Large intestine (tissue), 3 donors: ENCODE measurements around the gene HNRNPLL. TPM values are rescaled to one million over a fixed set of nuclear protein-coding genes. Genes with fewer than 3 reads are reported as not detected.

Experiments used
- DNase-seq, 2 donors: peaks; one replicate each; pipeline versions ENCODE4 v3.0.0 to v3.0.0-alpha.2; 2013
- H3K27ac ChIP-seq: one replicate; pipeline ENCODE4 v1.5.1; 2013; ENCODE audit warnings: low read length
- H3K27me3 ChIP-seq: 2 replicates; pipeline ENCODE4 v1.6.1; 2013; ENCODE audit warnings: low read length; ENCODE audit not compliant: control insufficient read depth, insufficient read depth
- H3K36me3 ChIP-seq: 2 replicates; pipeline ENCODE4 v1.6.1; 2013; ENCODE audit warnings: low read length; ENCODE audit not compliant: control insufficient read depth, insufficient read depth
- H3K4me1 ChIP-seq: one replicate; pipeline ENCODE4 v1.6.1; 2013; ENCODE audit warnings: low read length; ENCODE audit not compliant: control insufficient read depth, insufficient read depth
- H3K4me3 ChIP-seq: one replicate; pipeline ENCODE4 v1.5.1; 2013; ENCODE audit warnings: low read length
- H3K9me3 ChIP-seq: one replicate; pipeline ENCODE4 v1.6.1; 2013; ENCODE audit warnings: mild to moderate bottlenecking, low read depth, low read length, moderate library complexity; ENCODE audit not compliant: control insufficient read depth
- WGBS: methylation state at CpG from one replicate; pipeline ENCODE4 v1.1.5; 2013; ENCODE audit warnings: low lambda C conversion rate; ENCODE audit not compliant: insufficient coverage; 5-methylcytosine and 5-hydroxymethylcytosine counted together
- polyA plus RNA-seq: library from polyadenylated mRNA; unstranded; fragments of 120-200 nt; gene quantifications from one replicate; pipeline ENCODE4 v1.2.1, GENCODE V29; 2013

The HNRNPLL gene
- polyA plus RNA-seq, 1 donor, result 42.2 TPM

DNA sequence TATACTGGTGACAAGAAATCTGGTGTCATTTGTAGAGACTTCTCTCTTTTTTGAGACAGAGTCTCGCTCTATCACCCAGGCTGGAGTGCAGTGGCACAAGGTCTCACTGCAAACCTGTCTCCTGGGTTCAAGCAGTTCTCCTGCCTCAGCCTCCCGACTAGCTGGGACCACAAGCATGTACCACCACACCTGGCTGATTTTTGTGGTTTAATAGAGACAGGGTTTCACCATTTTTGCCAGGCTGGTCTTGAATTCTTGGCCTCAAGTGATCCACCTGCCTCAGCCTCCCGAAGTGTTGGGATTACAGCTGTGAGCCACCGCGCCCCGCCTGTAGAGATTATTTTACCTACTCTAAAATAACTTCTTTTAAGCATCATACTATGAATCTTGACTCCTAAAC, 6.5 kb downstream of the HNRNPLL start:
- Histone ChIP-seq H3K9me3 (no peaks in the 10 kb centered on the region), H3K27me3 (no peaks in the 10 kb centered on the region), H3K27ac (no peak overlapping the region), H3K4me1 (peaks cover 6% of the 10 kb centered on the region), H3K36me3 (no peaks in the 10 kb centered on the region), H3K4me3 (no peak overlapping the region)
- WGBS, result no CpG with 5 or more reads among the region's 6 CpGs
- no peak for DNase-seq

DNA sequence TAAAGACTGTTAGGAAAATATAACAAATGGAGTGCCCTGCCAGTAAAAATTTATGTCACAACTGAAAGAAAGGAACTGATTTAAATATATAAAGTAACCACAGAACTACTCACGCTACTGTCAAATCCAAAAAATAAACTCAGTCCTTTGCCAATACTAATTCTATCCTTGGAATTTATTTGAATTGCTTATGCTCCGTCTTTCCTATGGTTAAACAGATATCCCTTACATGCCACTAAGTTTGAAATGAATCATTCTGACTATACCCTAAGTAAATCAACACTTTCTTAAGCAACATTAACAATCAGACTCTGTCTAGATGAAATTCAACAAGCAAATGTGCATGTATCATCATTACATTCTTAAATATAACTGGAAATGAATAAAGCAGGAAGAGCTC, 9.8 kb downstream of the HNRNPLL start:
- no peaks in the 10 kb centered on the region for H3K36me3 ChIP-seq
- no peaks in the 10 kb centered on the region for H3K4me1 ChIP-seq
- H3K27ac ChIP-seq, result no peak overlapping the region
- no peaks in the 10 kb centered on the region for H3K27me3 ChIP-seq
- no peak for DNase-seq
- no peaks in the 10 kb centered on the region for H3K9me3 ChIP-seq
- H3K4me3 ChIP-seq, result no peak overlapping the region
- no CpG with 5 or more reads among the region's 2 CpGs for WGBS

DNA sequence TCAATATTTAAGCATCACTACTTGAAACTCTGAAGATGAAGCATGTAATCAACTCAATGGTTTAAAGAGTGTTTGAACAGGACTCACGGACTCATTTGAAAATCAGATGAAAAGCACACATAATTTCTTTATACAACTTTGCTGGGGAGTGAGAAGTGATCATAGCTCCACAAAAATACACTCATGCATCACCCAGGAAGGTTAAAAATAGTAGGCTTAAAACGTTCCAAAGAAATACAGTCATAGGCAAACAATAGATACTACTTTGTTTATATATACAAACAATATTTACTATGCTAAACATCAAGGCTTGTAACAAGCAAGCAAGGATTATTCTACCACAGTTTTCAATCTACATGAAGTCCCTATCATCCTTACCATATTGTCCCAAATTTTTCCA, 11.6 kb downstream of the HNRNPLL start:
- Histone ChIP-seq H3K4me1 (no peaks in the 10 kb centered on the region), H3K27ac (no peak overlapping the region), H3K9me3 (no peaks in the 10 kb centered on the region), H3K4me3 (no peak overlapping the region), H3K27me3 (no peaks in the 10 kb centered on the region), H3K36me3 (peaks cover 6% of the 10 kb centered on the region)
- no peak for DNase-seq
- WGBS, result no CpG with 5 or more reads among the region's 2 CpGs

DNA sequence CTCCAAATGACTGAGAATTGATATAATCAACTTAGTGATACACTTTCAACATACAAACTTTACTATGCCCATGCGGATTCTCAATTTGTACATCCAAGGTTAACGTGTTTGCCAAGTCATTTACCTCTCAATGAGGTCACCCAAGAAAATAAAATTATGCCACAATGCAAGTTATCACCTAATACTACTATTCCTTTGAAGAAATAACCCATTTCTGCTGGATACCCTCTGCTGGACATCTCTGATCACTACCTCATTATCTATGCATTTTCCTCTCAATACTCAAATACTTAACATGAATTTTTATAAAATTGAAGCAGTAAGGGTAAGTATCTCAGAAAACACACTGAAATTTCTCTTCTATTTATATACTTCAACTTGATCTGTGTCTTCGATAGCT, 12.7 kb downstream of the HNRNPLL start:
- DNase-seq, result no peak
- no peak overlapping the region for H3K4me3 ChIP-seq
- 90% methylated on average over 3 of the region's 3 CpGs for WGBS
- H3K27ac ChIP-seq, result no peak overlapping the region
- no peaks in the 10 kb centered on the region for H3K4me1 ChIP-seq
- H3K27me3 ChIP-seq, result no peaks in the 10 kb centered on the region
- H3K36me3 ChIP-seq, result peaks cover 12% of the 10 kb centered on the region
- H3K9me3 ChIP-seq, result no peaks in the 10 kb centered on the region

DNA sequence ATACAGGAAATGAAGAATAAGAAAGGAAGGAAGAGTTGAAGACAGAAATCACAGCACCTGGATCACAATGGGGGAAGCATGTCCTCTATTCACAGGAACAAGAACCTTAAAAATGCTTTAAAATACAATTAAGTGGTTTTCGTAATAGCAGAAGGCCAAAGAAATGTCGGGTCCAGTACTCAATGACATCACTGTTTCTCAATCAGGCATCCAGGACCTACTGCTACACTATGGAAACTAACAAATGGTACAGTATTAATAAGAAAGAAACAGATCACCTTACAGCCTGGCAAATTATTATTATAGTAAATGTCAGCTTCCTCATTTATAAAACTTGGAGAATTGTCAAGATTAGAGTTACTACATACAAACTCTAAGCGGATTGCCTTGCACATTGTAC, 15.8 kb downstream of the HNRNPLL start:
- H3K4me3 ChIP-seq, result no peak overlapping the region
- H3K4me1 ChIP-seq, result no peaks in the 10 kb centered on the region
- WGBS, result 100% methylated on average over 2 of the region's 3 CpGs
- no peaks in the 10 kb centered on the region for H3K9me3 ChIP-seq
- DNase-seq, result no peak
- peaks cover 20% of the 10 kb centered on the region for H3K36me3 ChIP-seq
- H3K27me3 ChIP-seq, result no peaks in the 10 kb centered on the region
- no peak overlapping the region for H3K27ac ChIP-seq

DNA sequence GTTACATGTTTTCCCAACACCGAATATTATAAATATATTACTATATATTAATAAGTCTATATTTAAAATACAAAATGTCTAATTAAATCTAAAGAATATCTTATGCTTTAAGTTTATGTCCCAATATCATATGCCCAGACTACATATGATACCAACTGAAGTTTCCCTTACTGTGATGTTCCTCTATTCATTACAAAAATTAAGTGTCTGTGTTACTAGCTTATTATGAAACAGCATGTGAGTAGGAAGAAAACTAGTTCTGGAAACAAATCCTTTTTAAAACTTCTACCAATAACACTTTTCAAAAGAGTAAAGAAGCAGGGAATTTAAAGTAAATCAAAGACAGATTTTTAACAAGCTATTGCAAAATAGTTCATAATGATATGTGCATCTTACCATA, 17.8 kb downstream of the HNRNPLL start:
- Histone ChIP-seq H3K27me3 (no peaks in the 10 kb centered on the region), H3K4me3 (no peak overlapping the region), H3K27ac (no peak overlapping the region), H3K4me1 (no peaks in the 10 kb centered on the region), H3K9me3 (no peaks in the 10 kb centered on the region), H3K36me3 (peaks cover 31% of the 10 kb centered on the region)
- 100% methylated on average over 1 of the region's 1 CpG for WGBS
- no peak for DNase-seq

DNA sequence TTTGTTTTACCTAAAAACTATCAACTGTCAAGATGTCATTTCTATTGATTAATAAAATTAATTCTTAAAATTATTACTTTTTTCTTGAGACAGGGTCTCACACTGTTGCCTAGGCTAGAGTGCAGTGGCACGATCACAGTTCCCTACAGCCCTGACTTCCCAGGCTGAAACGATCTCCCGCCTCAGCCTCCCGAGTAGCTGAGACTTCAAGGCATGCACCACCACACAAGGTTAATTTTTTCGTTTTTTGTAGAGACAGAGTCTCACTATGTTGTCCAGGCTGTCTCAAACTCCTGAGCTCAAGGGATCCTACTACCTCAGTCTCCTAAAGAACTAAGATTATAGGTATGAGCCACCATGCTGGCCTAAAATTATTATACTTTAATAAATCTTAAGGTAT, 18.7 kb downstream of the HNRNPLL start:
- Histone ChIP-seq H3K27me3 (no peaks in the 10 kb centered on the region), H3K4me3 (no peak overlapping the region), H3K27ac (no peak overlapping the region), H3K4me1 (no peaks in the 10 kb centered on the region), H3K36me3 (peaks cover 31% of the 10 kb centered on the region), H3K9me3 (no peaks in the 10 kb centered on the region)
- DNase-seq, result no peak
- no CpG with 5 or more reads among the region's 5 CpGs for WGBS

DNA sequence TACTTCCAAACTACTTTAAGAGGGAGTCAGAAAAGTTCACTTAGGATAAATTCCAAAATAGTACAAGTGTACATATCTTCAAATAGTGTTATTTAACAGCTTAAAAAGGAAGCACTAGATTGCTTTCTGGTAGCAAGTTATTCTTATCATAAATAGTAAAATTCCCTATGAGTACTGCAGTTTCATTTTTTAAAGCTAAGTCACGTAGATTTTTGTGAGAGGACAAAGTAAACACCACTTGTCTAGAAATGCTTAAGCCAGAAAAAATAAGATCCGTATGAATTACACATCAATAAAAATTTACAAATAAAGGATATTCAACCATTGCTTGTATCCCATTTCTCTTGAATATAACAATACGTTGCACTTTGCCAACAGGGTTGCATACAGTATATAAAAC, 19.2 kb downstream of the HNRNPLL start:
- peaks cover 31% of the 10 kb centered on the region for H3K36me3 ChIP-seq
- WGBS, result 76% methylated on average over 2 of the region's 3 CpGs

DNA sequence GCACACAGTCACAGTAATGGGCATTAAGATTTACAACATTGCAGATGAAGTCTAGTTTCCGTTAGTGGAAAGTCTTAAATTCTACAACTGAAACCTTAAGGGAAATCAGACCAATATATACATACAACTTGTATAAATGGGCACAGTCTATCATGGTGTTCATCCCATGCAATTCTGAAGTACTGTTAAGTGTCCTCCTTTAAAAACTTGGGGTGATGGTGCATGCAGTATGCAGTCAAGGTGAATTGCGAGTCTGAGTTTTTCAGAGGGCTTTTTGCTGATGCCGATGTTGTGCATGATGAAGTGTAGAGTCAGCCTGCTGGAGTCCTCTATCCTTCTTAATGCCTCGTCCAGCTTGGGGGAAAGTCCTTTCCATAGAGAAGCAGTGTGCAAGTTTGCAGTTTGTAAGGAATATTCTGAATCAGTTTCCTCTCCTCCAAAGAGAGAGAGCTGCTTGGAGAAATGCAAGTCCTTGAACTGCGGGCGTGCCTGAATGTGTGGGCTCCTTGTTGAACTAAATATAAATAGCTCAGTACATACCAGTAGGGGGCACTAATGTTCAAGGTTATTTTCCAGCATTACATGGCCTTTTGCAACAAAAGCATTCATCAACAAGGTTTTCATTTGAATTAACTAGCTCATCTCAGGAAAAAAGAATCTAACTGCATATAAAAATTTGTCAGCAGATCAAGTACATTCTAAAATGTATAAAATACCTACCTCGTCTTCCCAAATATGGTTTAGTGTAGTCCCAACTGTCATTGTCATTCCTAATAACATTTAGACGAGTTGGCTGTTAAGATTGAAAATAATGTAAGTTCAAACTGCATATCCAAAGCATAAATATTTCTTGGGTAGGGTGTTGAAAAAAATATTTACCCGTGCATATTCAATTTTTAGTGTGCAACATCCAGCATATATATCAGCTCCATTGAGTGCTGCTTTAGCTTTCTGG, 21.3 kb downstream of the HNRNPLL start:
- peak; percentile 57 to 61 for DNase-seq
- H3K27ac ChIP-seq, result no peak overlapping the region
- H3K27me3 ChIP-seq, result no peaks in the 10 kb centered on the region
- 69% methylated on average over 3 of the region's 9 CpGs for WGBS
- no peaks in the 10 kb centered on the region for H3K9me3 ChIP-seq
- H3K36me3 ChIP-seq, result peaks cover 31% of the 10 kb centered on the region
- H3K4me3 ChIP-seq, result no peak overlapping the region
- no peaks in the 10 kb centered on the region for H3K4me1 ChIP-seq

More for the DNA sequence above, 19.2 kb downstream of the HNRNPLL start:
- H3K9me3 ChIP-seq, result no peaks in the 10 kb centered on the region
- no peak overlapping the region for H3K27ac ChIP-seq
- H3K27me3 ChIP-seq, result no peaks in the 10 kb centered on the region
- DNase-seq, result no peak
- no peak overlapping the region for H3K4me3 ChIP-seq
- H3K4me1 ChIP-seq, result no peaks in the 10 kb centered on the region

DNA sequence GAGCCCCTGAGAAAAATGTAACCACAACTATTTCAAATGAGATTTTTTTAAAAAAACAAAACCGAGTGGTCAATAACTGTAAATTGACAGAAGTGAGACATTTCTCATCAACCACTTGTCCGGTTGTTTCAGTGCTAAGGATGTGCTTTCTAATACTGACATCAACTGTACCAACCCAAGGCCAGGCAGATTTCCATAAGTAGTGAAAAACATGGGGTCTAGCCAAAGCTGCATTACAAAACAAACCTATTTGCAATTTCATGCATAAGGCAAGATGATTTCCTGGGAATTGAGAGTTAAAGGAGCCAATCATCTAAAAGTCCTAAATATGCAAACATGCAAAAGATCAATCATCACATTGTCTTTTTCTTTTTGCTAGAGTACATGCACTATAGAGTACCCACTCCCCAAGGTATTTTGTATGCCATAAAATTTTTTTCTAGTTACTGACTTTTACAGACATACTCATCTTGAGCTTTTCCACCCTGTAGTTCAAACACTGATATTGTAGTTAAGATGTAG, 22.6 kb downstream of the HNRNPLL start:
- H3K27me3 ChIP-seq, result no peaks in the 10 kb centered on the region
- H3K27ac ChIP-seq, result no peak overlapping the region
- H3K9me3 ChIP-seq, result no peaks in the 10 kb centered on the region
- no peak for DNase-seq
- peaks cover 26% of the 10 kb centered on the region for H3K36me3 ChIP-seq
- no peaks in the 10 kb centered on the region for H3K4me1 ChIP-seq
- 60% methylated on average over 1 of the region's 2 CpGs for WGBS
- H3K4me3 ChIP-seq, result no peak overlapping the region
